ENCODE measurements around the gene CHPF2.

DNA sequence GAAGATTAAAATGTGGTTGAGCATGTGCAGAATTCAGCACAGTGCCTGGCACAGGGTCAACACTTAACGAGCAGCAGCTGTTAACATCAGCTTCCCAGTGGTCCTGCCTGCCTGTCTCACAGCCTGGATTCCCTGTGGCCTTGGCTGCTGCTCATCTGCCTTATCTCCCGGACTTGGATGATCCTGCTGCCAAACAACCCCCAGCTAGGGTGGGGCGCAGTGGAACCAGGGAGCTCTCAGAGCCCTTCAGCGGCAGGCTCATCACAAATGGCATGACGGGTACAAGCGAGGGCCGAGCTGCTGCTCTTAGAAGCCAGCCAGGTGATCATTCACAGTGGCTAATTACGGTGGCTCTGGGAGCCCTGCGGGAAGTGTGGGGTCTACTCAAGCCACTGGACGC lies 29.2 kb downstream of the CHPF2 start:
- TF ChIP-seq, protein P1, sequence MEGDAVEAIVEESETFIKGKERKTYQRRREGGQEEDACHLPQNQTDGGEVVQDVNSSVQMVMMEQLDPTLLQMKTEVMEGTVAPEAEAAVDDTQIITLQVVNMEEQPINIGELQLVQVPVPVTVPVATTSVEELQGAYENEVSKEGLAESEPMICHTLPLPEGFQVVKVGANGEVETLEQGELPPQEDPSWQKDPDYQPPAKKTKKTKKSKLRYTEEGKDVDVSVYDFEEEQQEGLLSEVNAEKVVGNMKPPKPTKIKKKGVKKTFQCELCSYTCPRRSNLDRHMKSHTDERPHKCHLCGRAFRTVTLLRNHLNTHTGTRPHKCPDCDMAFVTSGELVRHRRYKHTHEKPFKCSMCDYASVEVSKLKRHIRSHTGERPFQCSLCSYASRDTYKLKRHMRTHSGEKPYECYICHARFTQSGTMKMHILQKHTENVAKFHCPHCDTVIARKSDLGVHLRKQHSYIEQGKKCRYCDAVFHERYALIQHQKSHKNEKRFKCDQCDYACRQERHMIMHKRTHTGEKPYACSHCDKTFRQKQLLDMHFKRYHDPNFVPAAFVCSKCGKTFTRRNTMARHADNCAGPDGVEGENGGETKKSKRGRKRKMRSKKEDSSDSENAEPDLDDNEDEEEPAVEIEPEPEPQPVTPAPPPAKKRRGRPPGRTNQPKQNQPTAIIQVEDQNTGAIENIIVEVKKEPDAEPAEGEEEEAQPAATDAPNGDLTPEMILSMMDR (IDR thresholded peaks at IDR 0.05): no peak
- TF ChIP-seq POLR2A (IDR thresholded peaks at IDR 0.05): no peak
